MCF 10A (cell line): ENCODE measurements around the gene UNC13B. TPM values are rescaled to one million over a fixed set of nuclear protein-coding genes. Genes with fewer than 3 reads are reported as not detected.

Source experiments
- BruUV-seq: library from RNA; stranded (reverse); fragments of 400-500 nt; replicated peaks from 2 replicates; lab custom pipeline; 2021; lab: Mats Ljungman, UMichigan
- CTCF ChIA-PET: fragments of 300-600 bp; sonication (Branson Sonifier 250); formaldehyde crosslinking; extraction: SDS; loops from one replicate; lab custom pipeline; 2021; ENCODE audit warnings: antibody characterized with exemption, inconsistent platforms; lab: Yijun Ruan, JAX
- POLR2A ChIA-PET: fragments of 300-600, 350-650 bp; sonication (Branson Sonifier 250); formaldehyde crosslinking; extraction: SDS; loops from one replicate; lab custom pipeline; 2020; ENCODE audit warnings: antibody characterized with exemption, inconsistent platforms; lab: Yijun Ruan, JAX
- DNase-seq: peaks from one replicate; pipeline ENCODE4 v3.0.0-alpha.2; 2018; ENCODE audit not compliant: unreplicated experiment
- H3K27ac Mint-ChIP-seq: one replicate; pipeline ENCODE4 v1.8.0; 2022; ENCODE audit warnings: mild to moderate bottlenecking, low read depth, mixed read lengths; ENCODE audit not compliant: unreplicated experiment
- H3K27me3 Mint-ChIP-seq: one replicate; pipeline ENCODE4 v1.8.0; 2022; ENCODE audit warnings: mixed read lengths; ENCODE audit not compliant: insufficient read depth, unreplicated experiment
- H3K36me3 Mint-ChIP-seq: one replicate; pipeline ENCODE4 v1.8.0; 2022; ENCODE audit warnings: mild to moderate bottlenecking, moderate library complexity, mixed read lengths; ENCODE audit not compliant: insufficient read depth, unreplicated experiment
- H3K4me1 Mint-ChIP-seq: one replicate; pipeline ENCODE4 v1.8.0; 2022; ENCODE audit warnings: mixed read lengths; ENCODE audit not compliant: insufficient read depth, unreplicated experiment
- H3K4me3 Mint-ChIP-seq: one replicate; pipeline ENCODE4 v1.8.0; 2022; ENCODE audit warnings: mild to moderate bottlenecking, moderate library complexity, mixed read lengths; ENCODE audit not compliant: unreplicated experiment
- H3K9me3 Mint-ChIP-seq: one replicate; pipeline ENCODE4 v1.8.0; 2022; ENCODE audit warnings: mixed read lengths; ENCODE audit not compliant: unreplicated experiment
- CTCF ChIP-seq: fragments of 200-600 bp; IDR thresholded peaks from one replicate; pipeline ENCODE4 v1.8.0; 2022; ENCODE audit warnings: antibody characterized with exemption, mild to moderate bottlenecking; ENCODE audit not compliant: unreplicated experiment
- intact Hi-C: fragments of 100-400 bp; cut with micrococcal nuclease; formaldehyde crosslinking; loops from 2 replicates; pipeline ENCODE4 v1.14.1; 2022
- total RNA-seq: library from RNA; stranded (reverse); gene quantifications from 2 replicates; pipeline ENCODE4 v1.2.3, GENCODE V29; 2022

Gene UNC13B
- total RNA-seq, 1 experiment from 2014 or later = 22.9 TPM

GRCh38 chr9:35353731-35354365, 192.0 kb downstream of the UNC13B start:
- no peak for TF ChIP-seq CTCF
- H3K9me3 Mint-ChIP-seq = no peaks in the 10 kb centered on the region
- H3K27ac Mint-ChIP-seq = no peak overlapping the region
- intact Hi-C loops = no loop called here
- ChIA-PET CTCF (interaction anchor here (1.0 kb wide), 1 partner anchor 36 kb away, joined by 3 read pairs; no protein-coding TSS in a partner anchor), POLR2A (interaction anchor here (0.6 kb wide), 1 partner anchor 85 kb away, joined by 3 read pairs; no protein-coding TSS in a partner anchor)
- H3K36me3 Mint-ChIP-seq = peaks cover 4% of the 10 kb centered on the region
- no peaks in the 10 kb centered on the region for H3K27me3 Mint-ChIP-seq
- no TSS peak for BruUV-seq
- peaks cover 13% of the 10 kb centered on the region for H3K4me1 Mint-ChIP-seq
- no peak overlapping the region for H3K4me3 Mint-ChIP-seq
- no peak for DNase-seq

- Mint-ChIP-seq H3K27ac (no peak overlapping the region), H3K4me3 (no peak overlapping the region), H3K4me1 (peaks cover under 1% of the 10 kb centered on the region), H3K9me3 (no peaks in the 10 kb centered on the region), H3K36me3 (peaks cover 4% of the 10 kb centered on the region), H3K27me3 (no peaks in the 10 kb centered on the region)
- no TSS peak for BruUV-seq
- POLR2A ChIA-PET = no interaction called here
- intact Hi-C loops = no loop called here
- no peak for DNase-seq
- CTCF ChIA-PET = interaction anchor here (0.6 kb wide), 2 partner anchors 57 to 108 kb away, joined by 3 to 5 read pairs; no protein-coding TSS in a partner anchor
- no peak for TF ChIP-seq CTCF
These were observed 194.1 kb downstream of the UNC13B start for GRCh38 chr9:35355939-35356338.

- peaks cover 4% of the 10 kb centered on the region for H3K36me3 Mint-ChIP-seq
- H3K9me3 Mint-ChIP-seq = no peaks in the 10 kb centered on the region
- no peak for TF ChIP-seq CTCF
- no TSS peak for BruUV-seq
- no peaks in the 10 kb centered on the region for H3K4me1 Mint-ChIP-seq
- intact Hi-C loops = no loop called here
- CTCF ChIA-PET = no interaction called here
- no peaks in the 10 kb centered on the region for H3K27me3 Mint-ChIP-seq
- POLR2A ChIA-PET = no interaction called here
- H3K27ac Mint-ChIP-seq = no peak overlapping the region
- no peak for DNase-seq
- no peak overlapping the region for H3K4me3 Mint-ChIP-seq
These were observed 195.3 kb downstream of the UNC13B start for GRCh38 chr9:35357116-35357515.

GRCh38 chr9:35357826-35358225, 196.0 kb downstream of the UNC13B start:
- TF ChIP-seq CTCF = no peak
- Mint-ChIP-seq H3K36me3 (peaks cover 4% of the 10 kb centered on the region), H3K4me3 (no peak overlapping the region), H3K4me1 (no peaks in the 10 kb centered on the region), H3K9me3 (no peaks in the 10 kb centered on the region), H3K27ac (no peak overlapping the region), H3K27me3 (no peaks in the 10 kb centered on the region)
- ChIA-PET POLR2A (no interaction called here), CTCF (no interaction called here)
- intact Hi-C loops = no loop called here
- DNase-seq = no peak
- BruUV-seq = no TSS peak
